ENCODE data around the gene FAM107B. TPM values are rescaled to one million over a fixed set of nuclear protein-coding genes. Genes with fewer than 3 reads are reported as not detected.

The FAM107B gene
- total and polyA plus RNA-seq, 2 donors (not counting 3 experiments of a cell fraction or from before 2014, with no cell fraction given) = 39.2 to 176 TPM

DNA sequence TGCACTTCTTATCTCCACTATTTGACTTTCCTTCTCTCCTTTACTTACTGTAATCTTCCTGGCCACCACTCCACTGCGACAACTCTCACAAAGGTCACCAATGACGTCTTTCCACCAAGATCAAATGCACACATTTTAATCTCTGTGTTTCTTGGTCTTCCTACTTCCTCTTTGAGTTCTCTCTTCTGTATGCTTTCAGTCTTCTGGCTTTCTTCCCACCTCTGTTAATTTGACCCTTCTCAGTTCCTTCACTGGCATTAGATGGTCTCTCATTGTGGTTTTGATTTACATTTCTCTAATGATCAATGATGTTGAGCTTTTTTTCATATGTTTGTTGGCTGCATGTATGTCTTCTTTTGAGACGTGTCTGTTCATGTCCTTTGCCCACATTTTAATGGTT lies 31.9 kb downstream of the FAM107B start:
- H3K9me1 ChIP-seq (replicated peaks; ENCODE audit: control insufficient read depth, extremely low read depth, insufficient read depth, low read length) = no peaks in the 10 kb centered on the region
- BruUV-seq (replicated peaks) = no TSS peak
- DNase-seq (ENCODE audit: low read depth, low spot score) (peak; percentile 24), FAIRE-seq (no peak)
- intact Hi-C loops (cut with micrococcal nuclease) (no loop called here), dilution Hi-C loops (cut with MboI; ENCODE audit: extremely low pct_ligation_motif_present, low sequenced_read_pairs) (no loop called here)
- no peaks in the 10 kb centered on the region for H3K79me2 ChIP-seq (ENCODE audit: control insufficient read depth, insufficient read depth, low read length)
- POLR2A ChIA-PET = no interaction called here
- H3K4me1 ChIP-seq (ENCODE audit: control insufficient read depth, extremely low read depth, insufficient read depth, low read length) = no peaks in the 10 kb centered on the region
- no peaks in the 10 kb centered on the region for H3K36me3 ChIP-seq (ENCODE audit: control insufficient read depth in 2 of 2, extremely low read depth in 1 of 2, insufficient read depth in 2 of 2, low read length in 2 of 2)
- H3K27ac ChIP-seq (ENCODE audit: insufficient read depth, low read depth, low read length) = no peak overlapping the region
- CTCF ChIA-PET = no interaction called here
- no peaks in the 10 kb centered on the region for H4K20me1 ChIP-seq (replicated peaks; ENCODE audit: control insufficient read depth, extremely low read depth, insufficient read depth, low read length)
- H3K9ac ChIP-seq (replicated peaks; ENCODE audit: extremely low read depth, insufficient read depth, low read length) = no peak overlapping the region
- no peaks in the 10 kb centered on the region for H3K9me3 ChIP-seq (replicated peaks; ENCODE audit: control insufficient read depth, insufficient read depth, low read length)
- H3K4me2 ChIP-seq (ENCODE audit: insufficient read depth, low read length) = no peak overlapping the region
- TF ChIP-seq, protein P1, sequence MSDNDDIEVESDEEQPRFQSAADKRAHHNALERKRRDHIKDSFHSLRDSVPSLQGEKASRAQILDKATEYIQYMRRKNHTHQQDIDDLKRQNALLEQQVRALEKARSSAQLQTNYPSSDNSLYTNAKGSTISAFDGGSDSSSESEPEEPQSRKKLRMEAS (IDR thresholded peaks at IDR 0.05; ENCODE audit: insufficient read depth, insufficient read length) = no peak
- TF ChIP-seq POLR2AphosphoS5 (IDR thresholded peaks at IDR 0.05; ENCODE audit: insufficient read depth, low read depth, low read length) (no peak), FOS (IDR thresholded peaks at IDR 0.05; ENCODE audit: borderline replicate concordance, insufficient read depth, low read length) (no peak), GATA2 (IDR thresholded peaks at IDR 0.05; ENCODE audit: insufficient read depth, insufficient read length, low read depth, low read length) (no peak), POLR2A (IDR thresholded peaks at IDR 0.05; ENCODE audit: low read depth, low read length) (no peak), EZH2 (IDR thresholded peaks at IDR 0.05; ENCODE audit: borderline replicate concordance, low read depth, low read length, severe bottlenecking) (no peak), JUN (IDR thresholded peaks at IDR 0.05; ENCODE audit: borderline replicate concordance, insufficient read depth, insufficient read length, low read depth) (no peak), MYC (IDR thresholded peaks at IDR 0.05; ENCODE audit: low read depth, low read length) (no peak)
- TF ChIP-seq, protein P2, sequence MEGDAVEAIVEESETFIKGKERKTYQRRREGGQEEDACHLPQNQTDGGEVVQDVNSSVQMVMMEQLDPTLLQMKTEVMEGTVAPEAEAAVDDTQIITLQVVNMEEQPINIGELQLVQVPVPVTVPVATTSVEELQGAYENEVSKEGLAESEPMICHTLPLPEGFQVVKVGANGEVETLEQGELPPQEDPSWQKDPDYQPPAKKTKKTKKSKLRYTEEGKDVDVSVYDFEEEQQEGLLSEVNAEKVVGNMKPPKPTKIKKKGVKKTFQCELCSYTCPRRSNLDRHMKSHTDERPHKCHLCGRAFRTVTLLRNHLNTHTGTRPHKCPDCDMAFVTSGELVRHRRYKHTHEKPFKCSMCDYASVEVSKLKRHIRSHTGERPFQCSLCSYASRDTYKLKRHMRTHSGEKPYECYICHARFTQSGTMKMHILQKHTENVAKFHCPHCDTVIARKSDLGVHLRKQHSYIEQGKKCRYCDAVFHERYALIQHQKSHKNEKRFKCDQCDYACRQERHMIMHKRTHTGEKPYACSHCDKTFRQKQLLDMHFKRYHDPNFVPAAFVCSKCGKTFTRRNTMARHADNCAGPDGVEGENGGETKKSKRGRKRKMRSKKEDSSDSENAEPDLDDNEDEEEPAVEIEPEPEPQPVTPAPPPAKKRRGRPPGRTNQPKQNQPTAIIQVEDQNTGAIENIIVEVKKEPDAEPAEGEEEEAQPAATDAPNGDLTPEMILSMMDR (IDR thresholded peaks at IDR 0.05; ENCODE audit: extremely low read depth in 1 of 2, insufficient read depth in 1 of 2, low read depth in 1 of 2, low read length in 2 of 2) = no peak
- peaks cover 0 to 1% of the 10 kb centered on the region in 2 experiments for H3K27me3 ChIP-seq (ENCODE audit: control insufficient read depth in 2 of 2, insufficient read depth in 2 of 2, low read length in 2 of 2)
- no peak overlapping the region for H2AFZ ChIP-seq (ENCODE audit: low read depth, low read length)
- H3K4me3 ChIP-seq (replicated peaks in 1 of 3; ENCODE audit: insufficient read depth in 1 of 3, low read depth in 1 of 3, low read length in 3 of 3) = no peak overlapping the region

All from endothelial cell of umbilical vein (primary cell).